ENCODE data around the gene PPP1R14B.

The PPP1R14B gene

GRCh38 chr11:64226507-64227051 lies 20.2 kb downstream of the PPP1R14B start:
- peaks cover 42% of the 10 kb centered on the region for H3K4me1 Mint-ChIP-seq (ENCODE audit: low read depth)
- peak overlapping the region; percentile 86 for H3K4me3 Mint-ChIP-seq
- H3K9me3 Mint-ChIP-seq, result no peaks in the 10 kb centered on the region
- peaks cover 61% of the 10 kb centered on the region for H3K36me3 Mint-ChIP-seq (ENCODE audit: low read depth)
- H3K27ac Mint-ChIP-seq, result peak overlapping the region; percentile 93
- DNase-seq, result peak; percentile 75
- H3K27me3 Mint-ChIP-seq, result no peaks in the 10 kb centered on the region

DNA sequence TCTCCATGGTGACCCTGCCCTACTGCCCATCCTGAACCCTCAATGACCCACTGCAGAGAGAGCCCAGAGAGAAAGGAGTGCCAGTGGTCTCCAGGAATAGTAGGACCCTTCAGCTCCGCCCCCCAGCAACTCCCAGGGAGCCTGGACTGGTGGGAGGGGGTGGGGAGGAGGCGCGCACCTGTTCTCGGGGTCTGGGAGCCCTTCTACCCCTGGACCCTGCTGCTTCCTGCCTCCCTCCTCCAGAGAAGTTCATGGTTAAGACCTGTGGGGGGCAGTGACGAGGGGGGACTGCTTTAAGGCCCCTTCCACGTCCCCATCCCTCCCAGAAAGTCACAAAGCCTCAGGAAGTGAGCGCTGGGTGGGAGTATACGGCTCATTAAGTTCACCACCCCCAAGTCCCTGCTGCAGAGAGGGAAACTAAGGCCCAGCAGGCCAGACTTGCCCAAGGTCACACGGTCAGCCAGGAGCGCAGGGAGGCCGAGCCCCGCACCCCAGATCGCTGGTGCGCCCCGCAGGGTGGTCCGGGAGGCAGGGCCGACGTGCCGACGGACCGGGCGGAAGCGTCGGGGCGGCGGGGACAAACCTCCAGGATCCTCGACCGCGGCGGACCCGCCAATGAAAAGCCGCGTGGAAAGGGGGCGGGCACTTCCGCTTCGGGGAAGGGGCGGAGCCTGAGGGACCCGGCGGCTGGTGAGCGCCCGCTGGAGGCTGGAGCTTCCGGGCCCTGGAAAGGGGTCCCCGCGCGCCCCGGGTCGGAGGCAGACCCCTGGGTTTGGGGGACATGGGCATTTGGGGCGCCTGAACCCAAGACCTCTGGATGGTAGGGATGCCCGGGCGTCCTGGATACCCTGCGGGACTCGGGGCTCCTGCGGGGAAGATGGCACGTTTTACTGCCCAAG lies 20.9 kb downstream of the PPP1R14B start, which contains the start of the genes NUDT22 and TRPT1:
Gene NUDT22, plus strand, starts transcription at position 667 of the 899 bp plus-strand sequence. CDS start 379 bp downstream, outside the sequence.
Gene TRPT1, minus strand, starts transcription at position 579 of the 899 bp plus-strand sequence. Its CDS starts 326 bp downstream, at position 253.
- H3K9me3 Mint-ChIP-seq, result no peaks in the 10 kb centered on the region
- peak; percentile 99 for DNase-seq
- H3K27me3 Mint-ChIP-seq, result no peaks in the 10 kb centered on the region
- H3K4me1 Mint-ChIP-seq (ENCODE audit: low read depth), result peaks cover 38% of the 10 kb centered on the region
- peak within 1 kb of the TSS; percentile 93 for H3K27ac Mint-ChIP-seq
- H3K36me3 Mint-ChIP-seq (ENCODE audit: low read depth), result peaks cover 68% of the 10 kb centered on the region
- peak within 1 kb of the TSS; percentile 86 for H3K4me3 Mint-ChIP-seq

- H3K9me3 Mint-ChIP-seq, result no peaks in the 10 kb centered on the region
- H3K4me3 Mint-ChIP-seq, result peak overlapping the region; percentile 86
- peak overlapping the region; percentile 93 for H3K27ac Mint-ChIP-seq
- H3K27me3 Mint-ChIP-seq, result no peaks in the 10 kb centered on the region
- peaks cover 37% of the 10 kb centered on the region for H3K4me1 Mint-ChIP-seq (ENCODE audit: low read depth)
- peaks cover 77% of the 10 kb centered on the region for H3K36me3 Mint-ChIP-seq (ENCODE audit: low read depth)
- no peak for DNase-seq
Measured at GRCh38 chr11:64224891-64225607, 21.7 kb downstream of the PPP1R14B start.

GRCh38 chr11:64224151-64224890 lies 22.4 kb downstream of the PPP1R14B start:
- Mint-ChIP-seq H3K4me1 (ENCODE audit: low read depth) (peaks cover 30% of the 10 kb centered on the region), H3K36me3 (ENCODE audit: low read depth) (peaks cover 80% of the 10 kb centered on the region)

GRCh38 chr11:64223001-64223651 lies 23.6 kb downstream of the PPP1R14B start:
- no peaks in the 10 kb centered on the region for H3K27me3 Mint-ChIP-seq
- H3K27ac Mint-ChIP-seq, result peak overlapping the region; percentile 57
- H3K4me3 Mint-ChIP-seq, result no peak overlapping the region
- DNase-seq, result peak; percentile 35
- H3K4me1 Mint-ChIP-seq (ENCODE audit: low read depth), result peaks cover 27% of the 10 kb centered on the region
- H3K9me3 Mint-ChIP-seq, result no peaks in the 10 kb centered on the region
- H3K36me3 Mint-ChIP-seq (ENCODE audit: low read depth), result peaks cover 85% of the 10 kb centered on the region

More at GRCh38 chr11:64224151-64224890, 22.4 kb downstream of the PPP1R14B start:
- Mint-ChIP-seq H3K4me3 (peak overlapping the region; percentile 86), H3K27me3 (no peaks in the 10 kb centered on the region), H3K9me3 (no peaks in the 10 kb centered on the region), H3K27ac (peak overlapping the region; percentile 93)
- DNase-seq, result peak; percentile 50

- DNase-seq, result no peak
- no peaks in the 10 kb centered on the region for H3K9me3 Mint-ChIP-seq
- H3K36me3 Mint-ChIP-seq (ENCODE audit: low read depth), result peaks cover 88% of the 10 kb centered on the region
Measured at GRCh38 chr11:64222651-64223000, 24.1 kb downstream of the PPP1R14B start.

DNA sequence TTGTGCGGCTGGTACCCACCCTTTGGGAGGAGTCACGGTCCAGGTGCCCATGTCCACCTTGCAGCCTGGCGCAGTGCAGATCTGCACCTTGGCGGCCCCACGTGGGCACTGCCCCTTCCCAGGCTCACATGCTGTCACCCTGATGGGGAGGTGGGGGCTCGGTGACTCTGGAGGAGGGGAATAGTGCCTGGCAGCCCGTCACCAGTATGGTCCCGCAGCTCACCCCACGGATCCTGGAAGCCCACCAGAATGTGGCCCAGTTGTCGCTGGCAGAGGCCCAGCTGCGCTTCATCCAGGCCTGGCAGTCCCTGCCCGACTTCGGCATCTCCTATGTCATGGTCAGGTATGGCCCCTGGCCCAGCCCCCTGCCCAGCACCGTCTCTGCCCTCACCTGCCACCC lies 25.9 kb downstream of the PPP1R14B start:
- Mint-ChIP-seq H3K4me3 (no peak overlapping the region), H3K27me3 (no peaks in the 10 kb centered on the region), H3K27ac (peak overlapping the region; percentile 26), H3K36me3 (ENCODE audit: low read depth) (peaks cover 88% of the 10 kb centered on the region), H3K4me1 (ENCODE audit: low read depth) (peaks cover 17% of the 10 kb centered on the region), H3K9me3 (no peaks in the 10 kb centered on the region)
- DNase-seq, result no peak

More at GRCh38 chr11:64222651-64223000, 24.1 kb downstream of the PPP1R14B start:
- H3K4me3 Mint-ChIP-seq, result no peak overlapping the region
- H3K27ac Mint-ChIP-seq, result peak overlapping the region; percentile 57
- H3K27me3 Mint-ChIP-seq, result no peaks in the 10 kb centered on the region
- H3K4me1 Mint-ChIP-seq (ENCODE audit: low read depth), result peaks cover 22% of the 10 kb centered on the region

GRCh38 chr11:64220271-64220670 lies 26.5 kb downstream of the PPP1R14B start:
- H3K27ac Mint-ChIP-seq, result peak overlapping the region; percentile 37

GRCh38 chr11:64219755-64220154 lies 27.0 kb downstream of the PPP1R14B start:
- Mint-ChIP-seq H3K4me1 (ENCODE audit: low read depth) (peaks cover 15% of the 10 kb centered on the region), H3K36me3 (ENCODE audit: low read depth) (peaks cover 90% of the 10 kb centered on the region), H3K27me3 (no peaks in the 10 kb centered on the region), H3K9me3 (no peaks in the 10 kb centered on the region), H3K4me3 (no peak overlapping the region), H3K27ac (peak overlapping the region; percentile 34)
- no peak for DNase-seq

More at GRCh38 chr11:64220271-64220670, 26.5 kb downstream of the PPP1R14B start:
- Mint-ChIP-seq H3K36me3 (ENCODE audit: low read depth) (peaks cover 90% of the 10 kb centered on the region), H3K27me3 (no peaks in the 10 kb centered on the region), H3K4me1 (ENCODE audit: low read depth) (peaks cover 15% of the 10 kb centered on the region), H3K4me3 (no peak overlapping the region), H3K9me3 (no peaks in the 10 kb centered on the region)
- no peak for DNase-seq

DNA sequence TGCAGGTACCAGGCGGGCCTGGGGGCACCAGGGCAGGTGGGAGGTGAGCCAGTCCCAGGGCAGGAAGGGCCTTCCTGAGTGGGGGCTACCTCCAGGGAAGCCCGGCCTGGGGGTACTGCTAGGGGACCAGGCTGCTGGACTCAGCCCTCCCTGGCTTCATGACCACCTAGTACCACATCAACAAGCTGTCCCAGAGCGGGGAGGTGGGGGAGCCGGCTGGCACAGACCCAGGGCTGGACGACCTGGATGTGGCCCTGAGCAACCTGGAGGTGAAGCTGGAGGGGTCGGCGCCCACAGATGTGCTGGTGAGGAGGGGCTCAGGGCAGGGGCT lies 27.4 kb downstream of the PPP1R14B start:
- H3K27me3 Mint-ChIP-seq, result no peaks in the 10 kb centered on the region
- no peaks in the 10 kb centered on the region for H3K9me3 Mint-ChIP-seq
- H3K4me1 Mint-ChIP-seq (ENCODE audit: low read depth), result peaks cover 18% of the 10 kb centered on the region
- H3K36me3 Mint-ChIP-seq (ENCODE audit: low read depth), result peaks cover 90% of the 10 kb centered on the region
- no peak for DNase-seq
- peak overlapping the region; percentile 34 for H3K27ac Mint-ChIP-seq
- H3K4me3 Mint-ChIP-seq, result no peak overlapping the region

DNA sequence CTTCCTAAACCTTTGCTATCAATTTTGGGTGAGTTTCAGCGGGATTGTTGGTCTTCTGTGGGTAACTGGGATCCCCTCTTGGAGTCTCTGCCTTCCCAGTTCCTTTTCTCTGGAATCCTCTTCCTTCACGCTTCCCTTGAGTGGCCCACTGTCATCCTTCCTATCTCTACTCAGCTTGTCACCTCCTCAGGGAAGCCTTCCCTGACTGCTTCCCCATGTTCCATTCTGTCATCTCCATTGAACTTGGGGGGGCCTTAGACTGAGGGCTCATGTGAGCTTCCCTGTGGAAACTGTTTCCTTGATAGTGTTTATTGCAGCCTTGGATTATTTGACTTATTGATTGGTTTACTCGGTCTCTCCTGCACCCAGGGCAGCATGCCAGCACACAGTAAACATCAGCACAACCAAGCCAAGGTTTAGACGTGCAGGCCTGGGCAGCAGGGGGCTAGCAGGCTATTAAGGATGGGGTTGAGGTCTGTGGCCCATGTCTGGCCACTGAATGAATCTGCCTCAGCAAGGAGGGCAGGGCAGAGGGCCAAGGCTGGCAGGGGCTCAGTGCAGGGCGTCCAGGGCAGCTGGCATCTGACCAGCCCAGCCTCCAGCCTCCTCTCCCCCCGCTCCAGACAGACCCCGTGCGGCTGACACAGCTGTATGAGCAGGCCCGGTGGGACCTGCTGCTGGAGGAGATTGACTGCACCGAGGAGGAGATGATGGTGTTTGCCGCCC lies 28.0 kb downstream of the PPP1R14B start:
- Mint-ChIP-seq H3K4me1 (ENCODE audit: low read depth) (peaks cover 20% of the 10 kb centered on the region), H3K27me3 (no peaks in the 10 kb centered on the region), H3K36me3 (ENCODE audit: low read depth) (peaks cover 90% of the 10 kb centered on the region), H3K9me3 (no peaks in the 10 kb centered on the region), H3K27ac (peak overlapping the region; percentile 34), H3K4me3 (no peak overlapping the region)
- DNase-seq, result no peak

- Mint-ChIP-seq H3K36me3 (ENCODE audit: low read depth) (peaks cover 91% of the 10 kb centered on the region), H3K27ac (peak overlapping the region; percentile 52), H3K4me3 (no peak overlapping the region), H3K27me3 (no peaks in the 10 kb centered on the region), H3K9me3 (no peaks in the 10 kb centered on the region), H3K4me1 (ENCODE audit: low read depth) (peaks cover 31% of the 10 kb centered on the region)
- no peak for DNase-seq
Measured at GRCh38 chr11:64216879-64217278, 29.9 kb downstream of the PPP1R14B start.

GRCh38 chr11:64211181-64211872 lies 35.4 kb downstream of the PPP1R14B start:
- Mint-ChIP-seq H3K27me3 (no peaks in the 10 kb centered on the region), H3K9me3 (no peaks in the 10 kb centered on the region), H3K36me3 (ENCODE audit: low read depth) (peaks cover 92% of the 10 kb centered on the region)

More at GRCh38 chr11:64211181-64211872, 35.4 kb downstream of the PPP1R14B start:
- Mint-ChIP-seq H3K4me1 (ENCODE audit: low read depth) (peaks cover 55% of the 10 kb centered on the region), H3K27ac (peak overlapping the region; percentile 85), H3K4me3 (no peak overlapping the region)
- DNase-seq, result no peak
